HG02885 (cell line): ENCODE results near the gene ABHD14A.

Experiments
- ATAC-seq: cut with Tn5 transposase; IDR thresholded peaks from one replicate; pipeline ENCODE4 v1.9.1; 2021; ENCODE audit warnings: mild to moderate bottlenecking; ENCODE audit not compliant: unreplicated experiment, poor library complexity

ABHD14A gene

GRCh38 chr3:51955175-51955892 lies 19.5 kb upstream of the ABHD14A start, which contains the start of gene GPR62:
GPR62 (plus strand) TSS chr3:51955381; CDS start chr3:51955653, 272 bp downstream.
- ATAC-seq = no peak

GRCh38 chr3:51955893-51956770 lies 18.7 kb upstream of the ABHD14A start:
- no peak for ATAC-seq

DNA sequence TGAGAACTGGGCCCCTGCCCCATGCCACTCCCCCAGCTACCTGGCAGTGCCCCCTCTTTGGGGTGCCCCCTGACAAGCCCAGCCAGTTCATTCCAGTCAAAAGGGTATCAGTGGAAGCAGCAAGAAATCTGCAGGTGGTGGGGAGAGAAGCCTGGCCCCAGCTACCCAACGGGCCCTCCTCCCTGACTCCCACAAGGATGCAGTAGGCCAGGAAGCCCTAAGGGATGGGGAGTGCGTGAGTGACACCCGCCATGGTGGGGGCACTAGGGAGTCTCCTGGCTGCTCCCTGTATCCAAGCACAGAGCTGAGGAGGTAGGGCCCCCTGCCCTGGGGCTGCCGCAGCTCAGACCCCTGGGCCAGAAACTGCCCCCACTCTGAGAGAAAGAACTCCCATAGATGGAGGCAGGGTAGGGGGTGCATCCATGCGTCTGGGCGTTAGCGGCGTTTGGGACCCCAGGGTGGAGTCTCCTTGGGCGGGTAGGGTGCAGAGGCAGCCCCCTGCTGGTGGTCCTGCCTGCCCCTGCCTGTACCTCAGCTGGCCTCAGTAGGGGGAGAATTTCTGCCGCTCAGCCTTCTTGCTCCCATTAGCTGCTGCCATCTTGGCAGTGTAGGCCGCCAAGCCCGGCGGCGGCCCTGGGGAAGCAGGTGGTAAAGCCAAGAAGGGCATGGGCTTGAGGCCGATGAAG lies 17.2 kb upstream of the ABHD14A start:
- no peak for ATAC-seq

- no peak for ATAC-seq
Measured at GRCh38 chr3:51958603-51959521, 16.0 kb upstream of the ABHD14A start.

DNA sequence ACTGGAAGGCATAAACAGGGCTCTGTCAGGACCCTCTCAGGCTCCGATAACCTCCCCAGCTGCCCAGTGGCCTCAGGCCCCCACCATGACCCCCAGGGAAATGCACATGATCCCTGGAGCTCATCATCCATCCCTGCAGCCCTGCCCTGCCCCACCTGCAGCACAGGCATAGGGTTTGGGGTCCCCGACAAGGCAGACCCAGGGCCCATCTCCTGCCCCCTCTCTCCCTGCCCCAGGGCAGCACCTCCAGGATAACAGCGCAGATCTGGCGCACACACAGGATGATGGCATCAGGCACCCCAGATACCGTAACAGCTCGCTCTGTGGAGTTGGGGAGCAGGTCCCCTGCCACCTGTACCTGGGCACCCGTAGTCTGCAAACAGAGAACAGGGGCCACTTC lies 15.2 kb upstream of the ABHD14A start:
- no peak for ATAC-seq

GRCh38 chr3:51960386-51960785 lies 14.5 kb upstream of the ABHD14A start:
- no peak for ATAC-seq

- ATAC-seq = no peak
Measured at GRCh38 chr3:51961011-51961410, 13.9 kb upstream of the ABHD14A start.

GRCh38 chr3:51961602-51962569 lies 13.0 kb upstream of the ABHD14A start:
- no peak for ATAC-seq

DNA sequence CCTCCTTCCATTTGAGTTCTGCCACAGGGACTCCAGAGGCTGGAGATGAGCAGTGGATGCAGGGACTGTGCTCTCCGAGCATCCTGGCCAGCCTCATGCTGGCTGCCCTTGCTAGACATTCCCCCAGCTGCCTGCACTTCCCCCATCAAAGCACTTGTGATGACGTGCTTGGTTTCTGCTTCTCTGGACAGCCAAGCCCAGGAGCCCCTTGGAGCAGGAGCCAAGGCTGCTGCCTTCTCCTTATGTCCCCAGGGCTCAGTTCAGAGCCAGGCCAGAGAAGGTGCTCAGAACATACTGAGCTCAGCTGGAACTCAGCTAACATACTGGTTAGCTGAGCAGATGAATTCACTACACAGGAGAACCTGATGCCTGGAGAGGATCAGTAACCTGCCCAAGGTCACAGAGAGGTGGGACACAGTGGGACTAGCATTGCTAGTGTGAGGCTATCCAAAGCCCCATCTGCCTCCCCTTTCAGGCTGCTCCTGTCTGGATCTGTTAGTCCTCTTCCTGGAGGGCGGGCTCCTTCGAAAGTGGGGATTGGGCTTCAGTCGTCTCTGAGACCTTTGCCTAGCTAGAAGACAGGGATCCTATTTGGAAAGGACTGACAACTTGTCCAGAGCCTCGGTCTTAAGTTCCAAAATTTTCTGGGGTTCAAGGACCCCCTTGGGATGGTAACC lies 11.9 kb upstream of the ABHD14A start:
- ATAC-seq = no peak

DNA sequence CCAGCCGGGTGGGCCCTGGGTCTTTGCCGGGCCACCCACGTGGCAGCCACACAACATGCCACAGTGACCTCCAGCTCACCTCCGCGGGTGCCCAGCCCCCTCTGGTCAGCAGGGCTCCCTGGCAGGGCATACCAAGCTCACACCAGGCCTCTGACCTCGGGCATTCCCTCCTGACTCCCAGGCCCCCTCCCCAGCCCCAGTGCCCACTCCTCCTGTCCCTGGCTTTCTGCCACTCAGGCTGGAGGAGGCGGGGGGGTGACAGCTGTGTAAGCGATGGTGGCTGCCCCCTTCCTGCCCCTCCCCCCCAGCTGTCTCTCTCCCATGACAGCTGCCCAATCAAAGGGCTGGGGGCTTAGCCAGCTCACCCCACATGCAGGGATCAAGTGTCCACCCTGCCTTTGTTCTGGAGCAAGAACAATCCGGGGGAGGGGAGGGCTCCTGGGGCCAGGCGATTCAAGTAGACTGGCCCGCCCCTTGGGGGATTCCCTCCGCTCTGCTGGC lies 10.9 kb upstream of the ABHD14A start:
- no peak for ATAC-seq

GRCh38 chr3:51964521-51964920 lies 10.3 kb upstream of the ABHD14A start:
- no peak for ATAC-seq

GRCh38 chr3:51966016-51966415 lies 8.8 kb upstream of the ABHD14A start:
- no peak for ATAC-seq

GRCh38 chr3:51966486-51966885 lies 8.4 kb upstream of the ABHD14A start:
- ATAC-seq = no peak

DNA sequence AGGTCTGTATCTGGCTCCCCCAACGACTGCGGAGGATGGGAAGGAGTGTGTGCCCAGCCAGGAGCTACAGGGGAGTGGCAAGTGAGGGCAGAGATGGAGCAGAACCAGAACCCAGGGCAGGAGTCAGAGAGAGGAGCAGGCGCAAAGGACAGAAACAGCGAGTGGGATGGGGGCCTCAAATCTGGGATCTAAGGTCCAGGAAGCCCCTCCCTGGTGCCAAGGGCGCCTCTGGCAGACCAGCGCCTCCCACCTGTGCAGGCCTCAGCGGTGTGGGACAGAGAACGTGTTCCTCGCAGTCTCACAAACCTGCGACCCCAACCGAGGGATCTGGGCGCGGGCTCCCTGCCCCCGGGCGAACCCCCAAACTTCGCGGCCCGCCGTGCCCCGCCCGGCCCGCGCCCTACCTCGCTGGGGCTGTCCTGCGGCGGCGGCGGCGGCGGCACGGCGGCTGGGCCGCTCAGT lies 7.9 kb upstream of the ABHD14A start:
- no peak for ATAC-seq

DNA sequence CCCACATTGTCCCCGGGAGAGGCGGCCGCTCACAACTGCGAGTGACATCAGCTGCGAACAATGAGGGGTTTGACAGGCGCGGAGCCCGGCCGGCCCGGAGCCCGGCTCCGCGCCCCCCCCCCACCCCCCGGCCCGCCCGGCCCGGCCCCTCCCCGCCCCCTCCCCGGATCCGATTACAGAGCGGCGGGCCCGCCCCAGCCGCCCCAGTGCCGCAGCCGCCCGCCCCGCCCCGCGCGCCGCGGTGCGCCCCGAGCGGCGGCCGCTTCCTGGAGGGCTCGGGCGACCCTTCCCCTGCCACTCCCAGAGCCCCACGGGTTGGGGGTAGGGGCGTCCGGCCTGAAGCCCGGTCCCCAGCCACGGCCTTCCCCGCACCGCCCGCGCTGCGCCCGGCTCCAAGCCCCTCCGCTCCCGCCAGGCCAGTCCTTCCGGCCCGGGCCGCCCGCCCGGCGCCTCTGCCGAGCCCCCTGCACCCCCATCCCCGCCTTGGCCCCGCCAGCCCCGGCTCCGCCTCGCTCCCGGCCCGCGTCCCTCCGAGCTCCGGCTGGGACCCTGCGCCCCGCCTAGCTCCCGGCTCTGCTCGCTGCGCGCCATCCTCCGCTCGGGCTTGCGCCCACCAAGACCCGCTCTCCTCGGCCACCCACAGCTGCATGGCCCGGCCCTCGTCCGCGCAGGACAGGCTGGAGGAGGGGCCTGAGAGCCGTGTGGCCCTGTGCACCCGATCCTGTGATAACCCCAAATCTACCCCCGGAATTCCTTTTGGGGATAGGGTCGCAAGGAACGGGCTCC lies 7.3 kb upstream of the ABHD14A start, which contains the start of gene PCBP4:
Gene PCBP4, minus strand, starts transcription at position 71 of the 786 bp plus-strand sequence. CDS start 6,214 bp downstream, outside the sequence.
- peak; percentile 70 for ATAC-seq

DNA sequence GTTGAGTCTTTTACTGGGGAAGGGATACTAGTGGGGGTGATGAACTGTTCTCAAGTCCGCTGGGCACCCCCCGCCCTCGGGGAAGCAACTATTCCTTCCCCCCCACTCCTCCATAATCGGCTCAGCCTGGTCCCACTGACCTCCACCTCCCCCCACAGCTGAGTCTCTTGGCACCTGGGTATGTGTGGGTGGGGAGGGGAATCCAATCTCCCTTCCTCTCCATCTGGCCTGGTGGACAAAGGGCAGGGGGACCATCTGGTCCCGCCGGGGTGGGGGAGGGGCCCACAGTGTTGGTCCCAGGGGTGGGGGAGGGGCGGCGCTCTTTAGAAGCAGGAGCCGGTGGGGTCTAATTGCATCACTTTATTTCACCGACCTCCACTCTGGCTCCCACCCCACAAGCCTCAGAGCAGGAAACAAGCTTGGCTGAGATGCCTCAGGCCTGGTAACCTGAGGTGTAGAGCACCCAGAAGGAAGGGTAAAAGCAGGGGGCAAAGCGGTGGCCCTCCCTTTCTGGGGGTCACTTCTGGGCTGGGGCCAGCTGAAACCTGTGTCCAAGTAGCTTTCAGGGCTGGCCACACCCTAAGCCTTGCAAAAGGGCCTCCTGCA lies 6.6 kb upstream of the ABHD14A start:
- no peak for ATAC-seq
